NB4 (cell line): ENCODE results near the gene ZNF22.
A peak's percentile ranks its signal among the peaks of the same experiment; 100 is the strongest.

Experiments
- DNase-seq: peaks from one replicate; pipeline ENCODE4 v3.0.0; 2010; ENCODE audit warnings: low read depth
- H3K4me3 ChIP-seq: one replicate; pipeline ENCODE4 v1.5.1; 2011; ENCODE audit warnings: mild to moderate bottlenecking, low read depth, low read length, moderate library complexity
- CTCF ChIP-seq: IDR thresholded peaks from one replicate; pipeline ENCODE4 v1.5.1; 2012; ENCODE audit warnings: low read depth, low read length
- MAX ChIP-seq: IDR thresholded peaks from 2 replicates; pipeline ENCODE4 v1.6.1; 2011; ENCODE audit warnings: low read depth, low read length
- MYC ChIP-seq: IDR thresholded peaks from 2 replicates; pipeline ENCODE4 v1.6.1; 2011; ENCODE audit warnings: low read depth, low read length
- POLR2A ChIP-seq: IDR thresholded peaks from 2 replicates; pipeline ENCODE4 v1.6.1; 2011; ENCODE audit warnings: mild to moderate bottlenecking; ENCODE audit not compliant: insufficient read length; ENCODE audit errors: extremely low read depth

Gene ZNF22

GRCh38 chr10:44956226-44956625 is 44.5 kb upstream of the ZNF22 start:
- no peak overlapping the region for H3K4me3 ChIP-seq
- no peak for TF ChIP-seq MYC
- TF ChIP-seq CTCF = no peak
- no peak for TF ChIP-seq MAX
- TF ChIP-seq POLR2A = no peak
- DNase-seq = no peak

- TF ChIP-seq CTCF = no peak
- no peak for TF ChIP-seq MAX
- no peak for TF ChIP-seq POLR2A
- TF ChIP-seq MYC = no peak
- DNase-seq = no peak
Observed at GRCh38 chr10:44956717-44957706, 43.7 kb upstream of the ZNF22 start.

GRCh38 chr10:44958196-44958897 is 42.4 kb upstream of the ZNF22 start:
- no peak for TF ChIP-seq POLR2A
- TF ChIP-seq MAX = no peak
- no peak for TF ChIP-seq CTCF
- TF ChIP-seq MYC = no peak
- peak overlapping the region; percentile 81 for H3K4me3 ChIP-seq
- no peak for DNase-seq

More at GRCh38 chr10:44956717-44957706, 43.7 kb upstream of the ZNF22 start:
- H3K4me3 ChIP-seq = no peak overlapping the region

GRCh38 chr10:44958898-44959246 is 41.9 kb upstream of the ZNF22 start:
- H3K4me3 ChIP-seq = peak overlapping the region; percentile 81
- no peak for DNase-seq
- TF ChIP-seq MAX (no peak), POLR2A (no peak), MYC (no peak), CTCF (no peak)

- peak; percentile 94 for DNase-seq
- peak within 1 kb of the TSS; percentile 86 for H3K4me3 ChIP-seq
- TF ChIP-seq CTCF (no peak), MAX (no peak), POLR2A (peak; percentile 73), MYC (no peak)
Observed at GRCh38 chr10:44959247-44960087, 41.3 kb upstream of the ZNF22 start, which contains the start of gene RASSF4. TSS of gene RASSF4 (plus strand) at chr10:44959802. CDS start at chr10:44970203, 10,401 bp downstream.
